HepG2 (cell line): ENCODE results near the gene BCAS4. TPM values are rescaled to one million over a fixed set of nuclear protein-coding genes. Genes with fewer than 3 reads are reported as not detected.
A peak's percentile ranks its signal among the peaks of the same experiment; 100 is the strongest.

ENCODE experiments used
- AGO2 ChIP-seq: fragments of 200-400 bp; formaldehyde crosslinking; optimal IDR thresholded peaks from 2 replicates; pipeline ENCODE3; 2017; ENCODE audit warnings: mild to moderate bottlenecking, low read depth, low read length, moderate library complexity
- CEBPG ChIP-seq: IDR thresholded peaks from 2 replicates; pipeline ENCODE4 v1.6.1; 2016
- HNRNPLL ChIP-seq: fragments of 200-400 bp; formaldehyde crosslinking; IDR thresholded peaks from 2 replicates; pipeline ENCODE4 v1.6.1; 2017; ENCODE audit warnings: mild to moderate bottlenecking, low read depth, low read length; ENCODE audit not compliant: poor library complexity, severe bottlenecking
- HOXA7 ChIP-seq: sonication (generic); formaldehyde crosslinking; IDR thresholded peaks from 2 replicates; pipeline ENCODE4 v1.8.1; 2022; ENCODE audit warnings: mild to moderate bottlenecking, missing genetic modification reagents, moderate library complexity
- KDM2A ChIP-seq: sonication (generic); formaldehyde crosslinking; IDR thresholded peaks from 2 replicates; pipeline ENCODE4 v1.4.0; 2020; ENCODE audit warnings: low read depth, missing genetic modification reagents, borderline replicate concordance
- KLF12 ChIP-seq: sonication (generic); formaldehyde crosslinking; IDR thresholded peaks from 2 replicates; pipeline ENCODE4 v1.4.0; 2020; ENCODE audit warnings: missing genetic modification reagents, borderline replicate concordance
- MXI1 ChIP-seq: IDR thresholded peaks from 3 replicates; pipeline ENCODE4 v1.6.1; 2012; ENCODE audit warnings: low read depth, low read length, inconsistent platforms, borderline replicate concordance
- NCOA5 ChIP-seq: sonication (generic); formaldehyde crosslinking; IDR thresholded peaks from 2 replicates; pipeline ENCODE4 v1.4.0; 2020; ENCODE audit warnings: missing genetic modification reagents
- NFE2L2 ChIP-seq: fragments of 150-350 bp; IDR thresholded peaks from 2 replicates; pipeline ENCODE4 v1.6.1; 2014; ENCODE audit warnings: low read length
- NR2F1 ChIP-seq, 2 experiments: fragments of 450-650 bp in 1 of 2; formaldehyde crosslinking in 1 of 2; IDR thresholded peaks; 2 replicates each; pipeline versions ENCODE4 v1.5.0 to v1.6.1; 2016 to 2020; ENCODE audit warnings: mild to moderate bottlenecking in 1 of 2, missing compliant biosample characterization in 1 of 2, missing genetic modification reagents in 1 of 2, moderate library complexity in 1 of 2
- PAF1 ChIP-seq: IDR thresholded peaks from 2 replicates; pipeline ENCODE4 v1.6.1; 2016; ENCODE audit warnings: missing genetic modification reagents, missing compliant biosample characterization
- PHF8 ChIP-seq: sonication (generic); formaldehyde crosslinking; IDR thresholded peaks from 2 replicates; pipeline ENCODE4 v1.5.0; 2020; ENCODE audit warnings: missing genetic modification reagents
- PITX1 ChIP-seq: sonication (generic); formaldehyde crosslinking; IDR thresholded peaks from 2 replicates; pipeline ENCODE4 v1.5.1; 2020; ENCODE audit warnings: mild to moderate bottlenecking, missing genetic modification reagents
- SCMH1 ChIP-seq: sonication (generic); formaldehyde crosslinking; IDR thresholded peaks from 2 replicates; pipeline ENCODE4 v1.9.0; 2021; ENCODE audit warnings: missing genetic modification reagents, mild to moderate bottlenecking, borderline replicate concordance
- ZNF180 ChIP-seq: sonication (generic); formaldehyde crosslinking; IDR thresholded peaks from 2 replicates; pipeline ENCODE4 v1.4.0; 2020; ENCODE audit warnings: low read depth, missing genetic modification reagents, borderline replicate concordance
- ZNF33B ChIP-seq: sonication (generic); formaldehyde crosslinking; IDR thresholded peaks from 2 replicates; pipeline ENCODE4 v1.5.1; 2020; ENCODE audit warnings: mild to moderate bottlenecking, missing genetic modification reagents
- ZNF567 ChIP-seq: sonication (generic); formaldehyde crosslinking; IDR thresholded peaks from 2 replicates; pipeline ENCODE4 v1.8.1; 2023; ENCODE audit warnings: mild to moderate bottlenecking, missing genetic modification reagents, borderline replicate concordance
- polyA plus RNA-seq, 8 experiments: library from polyadenylated mRNA; depleted of rRNA in 3 of 8; stranded (reverse) in 7 of 8; unstranded in 1 of 8; fragments of >200 nt; fragmentation: Illumina TruSeq in 4 of 8; extraction: Trizol in 4 of 8; gene quantifications; 2 replicates each; pipeline versions ENCODE4 v1.2.1 to v1.2.3, GENCODE V29; 2011 to 2016; ENCODE audit warnings: low read depth in 4 of 8, missing spikeins in 1 of 8, mixed read lengths in 1 of 8; ENCODE audit not compliant: insufficient read depth in 1 of 8
- total RNA-seq, 5 experiments: library from RNA; depleted of rRNA; stranded (reverse); fragments of >200 nt; fragmentation: Illumina TruSeq; extraction: Trizol; gene quantifications; 2 replicates each; pipeline ENCODE4 v1.2.3, GENCODE V29; 2016; ENCODE audit warnings: low read depth in 1 of 5
- TF ChIP-seq, protein P1 (sequence below): sonication (generic); formaldehyde crosslinking; IDR thresholded peaks from 2 replicates; pipeline ENCODE4 v1.4.0; 2020; ENCODE audit warnings: missing genetic modification reagents
- TF ChIP-seq, protein P2 (sequence below): sonication (generic); formaldehyde crosslinking; IDR thresholded peaks from 2 replicates; pipeline ENCODE4 v1.4.0; 2020; ENCODE audit warnings: missing genetic modification reagents
- TF ChIP-seq, protein P3 (sequence below): sonication (generic); formaldehyde crosslinking; conservative IDR thresholded peaks from 2 replicates; pipeline ENCODE4 v1.4.0; 2020; ENCODE audit warnings: mild to moderate bottlenecking, missing genetic modification reagents, moderate library complexity
- TF ChIP-seq, protein P4 (sequence below): sonication (generic); formaldehyde crosslinking; IDR thresholded peaks from 2 replicates; pipeline ENCODE4 v1.5.0; 2020; ENCODE audit warnings: mild to moderate bottlenecking, missing genetic modification reagents, moderate library complexity
- TF ChIP-seq, protein P5 (sequence below): IDR thresholded peaks from 2 replicates; pipeline ENCODE4 v1.6.1; 2018; ENCODE audit warnings: missing genetic modification reagents

BCAS4 gene
- total and polyA plus RNA-seq, 2 of the 13 experiments (the other 11 are each of a cell fraction or from before 2014, with no cell fraction given) = 7.2 to 8.0 TPM

DNA sequence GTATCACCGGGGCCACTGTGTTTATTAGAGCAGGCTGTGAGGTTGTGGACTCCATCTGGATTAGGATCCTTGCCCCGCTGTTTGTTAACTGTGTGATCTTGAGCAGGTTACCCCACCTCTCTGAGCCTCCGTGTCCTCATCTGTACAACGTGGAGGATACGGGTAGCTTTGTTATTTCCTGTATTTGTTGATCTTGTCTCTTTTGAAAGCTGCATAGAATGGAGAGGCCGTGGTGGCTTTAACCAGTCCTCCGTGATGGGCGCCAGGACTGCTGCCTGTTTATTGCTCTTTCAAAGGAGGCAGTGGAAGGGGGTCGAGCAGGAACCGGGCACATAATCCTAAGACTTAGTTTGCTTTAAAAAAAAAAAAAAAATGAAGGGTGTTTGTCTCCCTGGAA is 22.9 kb downstream of the BCAS4 start (continued):
- TF ChIP-seq, protein P1, sequence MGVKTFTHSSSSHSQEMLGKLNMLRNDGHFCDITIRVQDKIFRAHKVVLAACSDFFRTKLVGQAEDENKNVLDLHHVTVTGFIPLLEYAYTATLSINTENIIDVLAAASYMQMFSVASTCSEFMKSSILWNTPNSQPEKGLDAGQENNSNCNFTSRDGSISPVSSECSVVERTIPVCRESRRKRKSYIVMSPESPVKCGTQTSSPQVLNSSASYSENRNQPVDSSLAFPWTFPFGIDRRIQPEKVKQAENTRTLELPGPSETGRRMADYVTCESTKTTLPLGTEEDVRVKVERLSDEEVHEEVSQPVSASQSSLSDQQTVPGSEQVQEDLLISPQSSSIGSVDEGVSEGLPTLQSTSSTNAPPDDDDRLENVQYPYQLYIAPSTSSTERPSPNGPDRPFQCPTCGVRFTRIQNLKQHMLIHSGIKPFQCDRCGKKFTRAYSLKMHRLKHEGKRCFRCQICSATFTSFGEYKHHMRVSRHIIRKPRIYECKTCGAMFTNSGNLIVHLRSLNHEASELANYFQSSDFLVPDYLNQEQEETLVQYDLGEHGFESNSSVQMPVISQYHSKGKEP (CRISPR knock-in tag) = no peak
- TF ChIP-seq, protein P2, sequence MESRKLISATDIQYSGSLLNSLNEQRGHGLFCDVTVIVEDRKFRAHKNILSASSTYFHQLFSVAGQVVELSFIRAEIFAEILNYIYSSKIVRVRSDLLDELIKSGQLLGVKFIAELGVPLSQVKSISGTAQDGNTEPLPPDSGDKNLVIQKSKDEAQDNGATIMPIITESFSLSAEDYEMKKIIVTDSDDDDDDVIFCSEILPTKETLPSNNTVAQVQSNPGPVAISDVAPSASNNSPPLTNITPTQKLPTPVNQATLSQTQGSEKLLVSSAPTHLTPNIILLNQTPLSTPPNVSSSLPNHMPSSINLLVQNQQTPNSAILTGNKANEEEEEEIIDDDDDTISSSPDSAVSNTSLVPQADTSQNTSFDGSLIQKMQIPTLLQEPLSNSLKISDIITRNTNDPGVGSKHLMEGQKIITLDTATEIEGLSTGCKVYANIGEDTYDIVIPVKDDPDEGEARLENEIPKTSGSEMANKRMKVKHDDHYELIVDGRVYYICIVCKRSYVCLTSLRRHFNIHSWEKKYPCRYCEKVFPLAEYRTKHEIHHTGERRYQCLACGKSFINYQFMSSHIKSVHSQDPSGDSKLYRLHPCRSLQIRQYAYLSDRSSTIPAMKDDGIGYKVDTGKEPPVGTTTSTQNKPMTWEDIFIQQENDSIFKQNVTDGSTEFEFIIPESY (CRISPR knock-in tag) = no peak
- TF ChIP-seq PHF8 = no peak
- TF ChIP-seq NFE2L2 = no peak
- TF ChIP-seq ZNF33B (CRISPR knock-in tag) = no peak
- TF ChIP-seq, protein P3, sequence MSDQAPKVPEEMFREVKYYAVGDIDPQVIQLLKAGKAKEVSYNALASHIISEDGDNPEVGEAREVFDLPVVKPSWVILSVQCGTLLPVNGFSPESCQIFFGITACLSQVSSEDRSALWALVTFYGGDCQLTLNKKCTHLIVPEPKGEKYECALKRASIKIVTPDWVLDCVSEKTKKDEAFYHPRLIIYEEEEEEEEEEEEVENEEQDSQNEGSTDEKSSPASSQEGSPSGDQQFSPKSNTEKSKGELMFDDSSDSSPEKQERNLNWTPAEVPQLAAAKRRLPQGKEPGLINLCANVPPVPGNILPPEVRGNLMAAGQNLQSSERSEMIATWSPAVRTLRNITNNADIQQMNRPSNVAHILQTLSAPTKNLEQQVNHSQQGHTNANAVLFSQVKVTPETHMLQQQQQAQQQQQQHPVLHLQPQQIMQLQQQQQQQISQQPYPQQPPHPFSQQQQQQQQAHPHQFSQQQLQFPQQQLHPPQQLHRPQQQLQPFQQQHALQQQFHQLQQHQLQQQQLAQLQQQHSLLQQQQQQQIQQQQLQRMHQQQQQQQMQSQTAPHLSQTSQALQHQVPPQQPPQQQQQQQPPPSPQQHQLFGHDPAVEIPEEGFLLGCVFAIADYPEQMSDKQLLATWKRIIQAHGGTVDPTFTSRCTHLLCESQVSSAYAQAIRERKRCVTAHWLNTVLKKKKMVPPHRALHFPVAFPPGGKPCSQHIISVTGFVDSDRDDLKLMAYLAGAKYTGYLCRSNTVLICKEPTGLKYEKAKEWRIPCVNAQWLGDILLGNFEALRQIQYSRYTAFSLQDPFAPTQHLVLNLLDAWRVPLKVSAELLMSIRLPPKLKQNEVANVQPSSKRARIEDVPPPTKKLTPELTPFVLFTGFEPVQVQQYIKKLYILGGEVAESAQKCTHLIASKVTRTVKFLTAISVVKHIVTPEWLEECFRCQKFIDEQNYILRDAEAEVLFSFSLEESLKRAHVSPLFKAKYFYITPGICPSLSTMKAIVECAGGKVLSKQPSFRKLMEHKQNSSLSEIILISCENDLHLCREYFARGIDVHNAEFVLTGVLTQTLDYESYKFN (CRISPR knock-in tag) = no peak
- 0 out of 4 replicates have a peak, but pooled peaks of 1 of the 2 experiments have one; percentile 6 for TF ChIP-seq NR2F1 (CRISPR knock-in tag; IDR thresholded peaks at IDR 0.05)
- TF ChIP-seq, protein P4, sequence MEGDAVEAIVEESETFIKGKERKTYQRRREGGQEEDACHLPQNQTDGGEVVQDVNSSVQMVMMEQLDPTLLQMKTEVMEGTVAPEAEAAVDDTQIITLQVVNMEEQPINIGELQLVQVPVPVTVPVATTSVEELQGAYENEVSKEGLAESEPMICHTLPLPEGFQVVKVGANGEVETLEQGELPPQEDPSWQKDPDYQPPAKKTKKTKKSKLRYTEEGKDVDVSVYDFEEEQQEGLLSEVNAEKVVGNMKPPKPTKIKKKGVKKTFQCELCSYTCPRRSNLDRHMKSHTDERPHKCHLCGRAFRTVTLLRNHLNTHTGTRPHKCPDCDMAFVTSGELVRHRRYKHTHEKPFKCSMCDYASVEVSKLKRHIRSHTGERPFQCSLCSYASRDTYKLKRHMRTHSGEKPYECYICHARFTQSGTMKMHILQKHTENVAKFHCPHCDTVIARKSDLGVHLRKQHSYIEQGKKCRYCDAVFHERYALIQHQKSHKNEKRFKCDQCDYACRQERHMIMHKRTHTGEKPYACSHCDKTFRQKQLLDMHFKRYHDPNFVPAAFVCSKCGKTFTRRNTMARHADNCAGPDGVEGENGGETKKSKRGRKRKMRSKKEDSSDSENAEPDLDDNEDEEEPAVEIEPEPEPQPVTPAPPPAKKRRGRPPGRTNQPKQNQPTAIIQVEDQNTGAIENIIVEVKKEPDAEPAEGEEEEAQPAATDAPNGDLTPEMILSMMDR (CRISPR knock-in tag) = no peak
- 0 out of 2 replicates have a peak, but pooled peaks have one; percentile 51 for TF ChIP-seq KLF12 (CRISPR knock-in tag)
- TF ChIP-seq KDM2A = no peak
- TF ChIP-seq MXI1 = no peak
- TF ChIP-seq ZNF180 (CRISPR knock-in tag) = no peak
- no peak for TF ChIP-seq SCMH1 (CRISPR knock-in tag)
- TF ChIP-seq CEBPG (CRISPR knock-in tag) = no peak
- TF ChIP-seq HNRNPLL = no peak
- no peak for TF ChIP-seq HOXA7 (CRISPR knock-in tag)
- TF ChIP-seq, protein P5, sequence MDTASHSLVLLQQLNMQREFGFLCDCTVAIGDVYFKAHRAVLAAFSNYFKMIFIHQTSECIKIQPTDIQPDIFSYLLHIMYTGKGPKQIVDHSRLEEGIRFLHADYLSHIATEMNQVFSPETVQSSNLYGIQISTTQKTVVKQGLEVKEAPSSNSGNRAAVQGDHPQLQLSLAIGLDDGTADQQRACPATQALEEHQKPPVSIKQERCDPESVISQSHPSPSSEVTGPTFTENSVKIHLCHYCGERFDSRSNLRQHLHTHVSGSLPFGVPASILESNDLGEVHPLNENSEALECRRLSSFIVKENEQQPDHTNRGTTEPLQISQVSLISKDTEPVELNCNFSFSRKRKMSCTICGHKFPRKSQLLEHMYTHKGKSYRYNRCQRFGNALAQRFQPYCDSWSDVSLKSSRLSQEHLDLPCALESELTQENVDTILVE = no peak
- no peak for TF ChIP-seq NCOA5
- no peak for TF ChIP-seq PAF1 (CRISPR knock-in tag)
- TF ChIP-seq AGO2 = no peak
- TF ChIP-seq PITX1 (CRISPR knock-in tag) = no peak
- TF ChIP-seq ZNF567 (CRISPR knock-in tag) = no peak
